Stimulated activated CD4-positive, alpha-beta T cell treated with anti-CD3 and anti-CD28 coated beads, Interleukin-1b, Interleukin-23, amount 100 ng/mL, for 24 hours (primary cell): ENCODE results near the gene MGLL.
A peak's percentile ranks its signal among the peaks of the same experiment; 100 is the strongest.
"Not testable (repeated sequence)": the region's sequence is repeated elsewhere in the genome, so short reads cannot be mapped to it uniquely, and the experiment has no call there.

Experiments
- DNase-seq, 4 experiments: peaks; one replicate each; pipeline ENCODE4 v3.0.0-alpha.2; 2020; ENCODE audit warnings: low read depth in 4 of 4, low spot score in 1 of 4

MGLL gene

DNA sequence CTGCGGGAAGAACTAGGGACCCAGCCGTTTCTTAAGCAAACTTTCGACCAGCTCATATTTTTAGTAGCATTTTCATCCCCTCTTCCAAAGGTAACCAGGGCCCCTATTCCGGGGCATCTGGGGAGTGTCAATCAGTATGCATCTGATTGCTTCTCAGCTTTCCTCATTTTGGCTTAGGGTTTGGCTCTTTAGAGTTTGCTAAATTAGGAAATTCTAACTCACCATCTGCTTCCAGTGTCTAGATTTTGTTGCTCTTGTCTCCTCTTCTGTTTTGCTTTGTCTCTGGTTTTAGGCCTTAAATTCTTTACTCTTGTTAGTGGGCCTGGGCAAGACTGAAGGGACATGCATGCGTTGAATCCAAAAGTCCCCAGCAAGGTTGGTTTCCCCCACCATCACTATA lies 159.2 kb downstream of the MGLL start:
- no peak for DNase-seq

DNA sequence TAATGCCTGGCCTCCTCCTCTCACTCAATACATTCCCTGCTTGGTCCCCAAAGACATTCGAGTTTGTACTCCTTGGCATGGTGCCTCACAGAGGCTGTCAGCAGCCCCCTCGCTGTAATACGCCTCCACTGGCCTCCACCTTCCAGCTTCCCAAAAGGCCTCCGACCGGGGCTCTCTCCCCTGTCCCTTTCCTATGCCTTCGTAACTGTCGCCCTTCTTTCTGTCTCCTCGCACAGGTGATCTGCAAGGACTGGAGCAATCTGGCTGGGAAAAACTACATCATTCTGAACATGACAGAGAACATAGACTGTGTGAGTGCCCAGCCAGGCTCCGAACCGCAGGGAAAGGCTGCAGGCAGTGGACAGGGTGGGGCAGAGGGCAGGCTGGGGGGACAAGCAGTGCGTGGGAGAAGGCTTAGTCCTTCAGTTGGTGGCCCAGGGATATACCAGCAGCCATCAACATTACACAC lies 160.3 kb downstream of the MGLL start:
- no peak for DNase-seq

DNA sequence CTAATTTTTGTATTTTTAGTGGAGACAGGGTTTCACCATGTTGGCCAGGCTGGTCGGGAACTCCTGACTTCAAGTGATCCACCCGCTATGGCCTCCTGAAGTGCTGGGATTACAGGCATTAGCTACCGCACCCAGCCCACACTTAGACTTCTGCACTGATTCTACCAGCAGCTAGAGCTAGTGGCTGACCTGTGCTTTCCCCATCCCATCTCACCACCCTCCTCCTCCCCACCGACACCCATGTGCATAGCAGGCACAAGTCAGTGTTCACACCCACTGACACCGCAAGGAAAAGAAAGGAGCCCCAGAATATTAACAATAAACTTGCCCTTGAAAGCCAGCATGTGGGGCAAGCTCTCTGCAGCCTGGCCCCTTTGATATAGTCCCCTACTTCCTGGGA lies 160.7 kb downstream of the MGLL start:
- DNase-seq, result no peak

DNA sequence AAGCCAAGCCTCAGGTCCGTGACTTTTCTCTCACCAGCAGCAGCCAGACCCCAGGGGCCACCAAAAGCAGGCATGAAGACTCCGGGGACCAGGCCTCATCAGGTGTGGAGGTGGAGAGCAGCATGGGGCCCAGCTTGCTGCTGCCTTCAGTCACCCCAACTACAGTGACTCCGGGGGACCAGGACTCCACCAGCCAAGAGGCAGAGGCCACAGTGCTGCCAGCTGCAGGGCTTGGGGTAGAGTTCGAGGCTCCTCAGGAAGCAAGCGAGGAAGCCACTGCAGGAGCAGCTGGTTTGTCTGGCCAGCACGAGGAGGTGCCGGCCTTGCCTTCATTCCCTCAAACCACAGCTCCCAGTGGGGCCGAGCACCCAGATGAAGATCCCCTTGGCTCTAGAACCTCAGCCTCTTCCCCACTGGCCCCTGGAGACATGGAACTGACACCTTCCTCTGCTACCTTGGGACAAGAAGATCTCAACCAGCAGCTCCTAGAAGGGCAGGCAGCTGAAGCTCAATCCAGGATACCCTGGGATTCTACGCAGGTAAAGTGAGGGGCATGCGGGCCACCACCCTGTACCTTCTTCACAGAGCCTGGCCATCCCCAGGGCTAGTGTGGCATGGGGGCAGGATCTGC lies 161.6 kb downstream of the MGLL start:
- DNase-seq, result no peak

DNA sequence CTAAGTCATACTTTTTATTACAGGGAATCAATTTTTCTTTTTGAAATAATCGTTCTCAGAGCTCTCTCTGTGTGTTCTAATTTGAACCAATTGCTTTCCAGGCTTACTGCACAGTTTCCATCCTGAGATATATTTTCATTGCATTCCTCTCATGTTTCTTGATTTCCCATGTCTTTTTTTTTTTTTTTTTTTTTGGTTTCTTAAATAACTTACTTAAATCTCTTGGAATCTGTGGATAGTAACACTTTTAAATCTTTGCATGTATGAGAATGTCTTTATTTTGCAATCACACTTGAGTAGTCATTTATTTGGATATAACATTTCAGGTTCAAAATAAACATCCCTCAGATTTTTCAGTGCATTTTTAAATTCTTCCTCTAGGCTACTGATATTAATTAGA lies 164.1 kb downstream of the MGLL start:
- no peak for DNase-seq

- no peak for DNase-seq
These were observed 165.4 kb downstream of the MGLL start for GRCh38 chr3:127656906-127657305.

DNA sequence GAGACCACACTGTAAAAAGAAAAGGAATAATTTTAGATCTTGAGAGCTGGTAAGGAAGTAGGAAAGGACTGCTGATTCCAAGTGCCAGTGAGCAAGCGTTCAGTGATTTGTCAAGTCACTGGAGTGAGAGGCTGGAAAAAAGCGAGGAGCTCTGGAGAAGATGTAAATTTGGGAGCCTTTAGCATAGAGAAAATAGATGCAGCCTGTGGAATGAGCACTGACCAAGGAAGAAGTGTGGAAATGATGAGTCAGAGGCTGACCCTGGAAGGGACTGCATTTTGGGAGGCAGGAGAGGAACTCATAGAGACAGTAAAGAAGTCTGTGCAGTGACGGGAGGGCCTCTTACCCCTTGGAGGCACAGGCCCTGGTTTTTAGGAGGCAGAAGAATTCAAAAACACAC lies 166.7 kb downstream of the MGLL start:
- no peak for DNase-seq

- DNase-seq, result not testable (repeated sequence)
These were observed 167.3 kb downstream of the MGLL start for GRCh38 chr3:127654993-127655392.

- no peak for DNase-seq
These were observed 167.9 kb downstream of the MGLL start for GRCh38 chr3:127654374-127654773.

GRCh38 chr3:127652246-127652995 lies 169.9 kb downstream of the MGLL start:
- DNase-seq, result peak in 1 of 4 experiments; percentile 21

DNA sequence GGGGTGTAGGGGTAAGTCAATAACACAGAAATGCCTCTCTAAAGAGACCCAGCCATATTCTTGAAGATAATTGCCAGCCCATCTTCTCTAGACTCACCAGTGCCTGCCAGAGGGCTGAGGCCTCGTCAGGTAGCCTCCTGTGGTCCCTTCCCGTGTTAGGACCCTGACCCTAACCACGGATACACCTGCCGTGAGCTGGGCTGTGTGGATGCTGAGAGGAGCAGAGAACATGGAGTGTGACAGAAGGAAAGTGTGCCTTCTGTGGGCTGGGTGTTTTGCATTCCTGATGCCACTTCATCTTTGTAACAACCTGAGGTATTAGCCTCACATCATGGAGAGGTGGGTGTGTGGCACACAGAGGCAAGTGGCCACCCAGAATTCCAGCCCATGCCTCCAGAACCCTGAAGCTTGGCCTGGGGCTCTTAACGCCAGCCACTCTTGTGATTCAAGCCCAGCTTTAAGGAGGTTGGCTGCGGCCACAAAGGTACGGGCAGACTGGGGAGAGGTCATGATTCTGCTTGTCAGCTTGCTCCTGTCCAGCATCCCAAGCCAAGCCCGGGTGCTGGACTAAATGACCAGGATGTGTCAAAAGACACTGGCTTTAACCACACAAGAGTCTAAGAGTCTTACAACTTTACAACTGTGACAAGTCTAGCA lies 170.7 kb downstream of the MGLL start:
- no peak for DNase-seq

- DNase-seq, result no peak
These were observed 172.1 kb downstream of the MGLL start for GRCh38 chr3:127650236-127650635.

DNA sequence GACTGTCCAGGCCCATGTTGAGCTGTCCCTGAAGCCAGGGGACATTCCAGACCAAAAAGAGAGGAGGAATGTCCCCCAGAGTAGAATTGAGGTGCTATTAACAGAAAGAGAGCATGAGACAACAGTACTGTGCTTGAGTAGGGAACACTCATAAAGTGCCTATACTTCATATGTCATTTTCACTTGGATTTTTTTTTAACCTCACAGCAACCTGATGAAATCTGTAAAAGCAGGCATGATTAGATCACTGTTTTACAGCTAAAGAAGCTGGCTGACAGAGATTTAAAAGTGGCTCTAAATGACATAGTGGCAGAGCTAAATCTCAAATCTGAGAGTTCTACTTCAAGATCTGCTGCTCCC lies 174.5 kb downstream of the MGLL start:
- DNase-seq, result no peak

DNA sequence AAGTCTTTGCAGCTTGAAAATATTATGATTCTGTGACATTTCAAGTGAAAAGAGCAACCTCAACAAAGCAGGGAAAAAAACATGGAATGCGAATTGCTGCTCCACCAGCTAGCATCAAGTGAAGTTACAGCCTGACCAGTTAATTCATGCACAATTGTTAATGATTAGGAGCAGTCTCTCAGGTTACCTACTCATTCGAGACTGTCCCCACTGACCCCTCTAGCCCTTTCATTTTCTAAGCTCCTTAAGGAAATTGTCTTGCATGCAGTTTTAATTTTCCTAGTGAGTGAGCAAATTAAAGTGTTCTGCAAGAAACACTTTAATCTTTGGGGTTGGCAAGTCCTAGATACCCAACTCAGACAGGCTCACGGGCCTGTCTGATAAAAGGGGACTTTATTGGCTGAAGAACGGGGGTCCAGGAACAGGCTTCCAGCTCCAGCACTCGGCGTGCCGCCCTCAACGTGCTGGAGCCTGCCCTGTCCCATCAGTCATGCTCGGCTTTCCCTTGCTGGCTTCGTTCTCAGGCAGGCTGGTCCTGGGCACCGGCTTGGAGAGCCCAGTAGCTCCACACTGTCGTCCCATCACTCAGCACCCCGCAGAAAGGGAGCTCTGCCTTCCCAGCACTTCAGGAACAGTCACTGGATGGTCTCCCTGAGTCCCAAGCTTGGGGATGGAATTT lies 175.0 kb downstream of the MGLL start:
- no peak for DNase-seq

DNA sequence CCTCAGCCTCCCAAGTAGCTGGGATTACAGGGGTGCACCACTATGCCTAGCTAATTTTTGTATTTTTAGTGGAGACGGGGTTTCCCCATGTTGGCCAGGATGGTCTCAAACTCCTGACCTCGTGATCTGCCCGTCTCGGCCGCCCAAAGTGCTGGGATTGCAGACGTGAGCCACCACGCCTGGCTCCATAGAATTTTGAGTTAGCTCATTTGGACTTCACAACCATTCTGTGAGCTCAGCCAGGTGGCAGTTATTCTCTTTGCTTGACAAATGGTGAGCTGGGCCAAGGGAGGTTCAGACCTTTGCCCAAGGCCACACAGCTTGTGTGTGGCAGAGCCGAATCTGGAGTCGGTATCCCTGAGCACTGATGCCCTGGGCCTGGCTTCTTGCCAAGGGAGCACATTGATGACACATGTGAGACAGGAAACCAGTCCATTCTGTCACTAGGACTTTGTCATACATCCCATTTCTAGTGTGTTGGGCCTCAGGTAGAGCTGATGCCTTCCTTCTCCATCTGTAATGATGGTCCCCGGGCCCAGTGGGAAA lies 175.7 kb downstream of the MGLL start:
- DNase-seq, result no peak

DNA sequence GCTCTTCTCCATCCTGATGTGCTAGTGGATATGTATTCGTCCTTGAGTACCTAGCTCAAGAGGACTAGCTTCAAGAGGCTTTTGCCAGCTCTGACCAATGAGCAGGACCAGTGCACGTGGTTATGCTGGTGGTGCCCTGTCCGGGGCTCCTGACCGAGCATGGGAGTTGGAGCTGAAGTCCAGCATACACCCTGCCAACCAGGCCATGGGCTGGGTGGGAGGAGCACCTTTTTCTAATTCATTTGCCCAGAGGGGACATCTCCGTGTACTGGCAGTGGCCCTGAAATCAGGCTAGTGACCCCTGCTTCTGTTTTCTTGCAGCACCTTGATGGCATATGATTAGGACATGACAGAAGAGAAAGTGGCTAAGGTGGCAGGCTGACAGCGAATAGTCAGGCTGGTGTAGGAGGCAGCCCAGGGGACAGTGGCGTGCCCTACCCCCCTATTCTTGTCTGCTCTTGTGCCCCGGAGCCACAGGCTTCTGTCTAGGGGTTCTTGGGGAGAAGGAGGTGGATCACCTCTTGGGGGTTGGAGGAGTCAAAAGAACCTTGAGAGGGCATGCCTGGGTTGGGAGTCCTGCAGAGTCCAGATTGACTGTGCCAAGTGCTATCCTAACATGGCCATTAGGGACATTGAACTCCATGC lies 176.8 kb downstream of the MGLL start:
- no peak for DNase-seq

GRCh38 chr3:127644641-127645370 lies 177.5 kb downstream of the MGLL start:
- DNase-seq, result no peak

GRCh38 chr3:127640042-127640355 lies 182.3 kb downstream of the MGLL start:
- DNase-seq, result no peak

- no peak for DNase-seq
These were observed 182.9 kb downstream of the MGLL start for GRCh38 chr3:127639173-127640041.
